BJ (cell line): Measurements from ENCODE around the gene PTX4. TPM values are rescaled to one million over a fixed set of nuclear protein-coding genes. Genes with fewer than 3 reads are reported as not detected.

Source experiments
- CTCF ChIA-PET: fragments of 350-600 bp; formaldehyde crosslinking; extraction: SDS; loops from one replicate; lab custom pipeline; 2021; ENCODE audit warnings: antibody characterized with exemption, inconsistent platforms; lab: Yijun Ruan, JAX
- POLR2A ChIA-PET: fragments of 300-600 bp; sonication (Branson Sonifier 250); formaldehyde crosslinking; extraction: SDS; loops from one replicate; lab custom pipeline; 2021; ENCODE audit warnings: antibody characterized with exemption; lab: Charles Lee
- DNase-seq: peaks from one replicate; pipeline ENCODE4 v3.0.0-alpha.2; 2011; ENCODE audit warnings: low read depth
- H3K27me3 ChIP-seq: 2 replicates; pipeline ENCODE4 v1.6.0; 2011; ENCODE audit warnings: low read length; ENCODE audit not compliant: control insufficient read depth, insufficient read depth
- H3K36me3 ChIP-seq: 2 replicates; pipeline ENCODE4 v1.5.1; 2011; ENCODE audit warnings: low read length; ENCODE audit not compliant: control insufficient read depth, insufficient read depth
- H3K4me3 ChIP-seq: 2 replicates; pipeline ENCODE4 v1.5.1; 2011; ENCODE audit warnings: low read depth, mild to moderate bottlenecking, control low read depth, low read length
- polyA plus RNA-seq: library from polyadenylated mRNA; depleted of rRNA; stranded (reverse); fragments of >200 nt; gene quantifications from 2 replicates; pipeline ENCODE4 v1.2.3, GENCODE V29; 2011
- TF ChIP-seq, protein P1 (sequence below): IDR thresholded peaks from 2 replicates; pipeline ENCODE4 v1.5.1; 2011; ENCODE audit warnings: low read depth, mild to moderate bottlenecking, control low read depth, inconsistent platforms, low read length, moderate library complexity; ENCODE audit not compliant: insufficient read depth

Gene PTX4
- polyA plus RNA-seq, 1 experiment, result not detected

DNA sequence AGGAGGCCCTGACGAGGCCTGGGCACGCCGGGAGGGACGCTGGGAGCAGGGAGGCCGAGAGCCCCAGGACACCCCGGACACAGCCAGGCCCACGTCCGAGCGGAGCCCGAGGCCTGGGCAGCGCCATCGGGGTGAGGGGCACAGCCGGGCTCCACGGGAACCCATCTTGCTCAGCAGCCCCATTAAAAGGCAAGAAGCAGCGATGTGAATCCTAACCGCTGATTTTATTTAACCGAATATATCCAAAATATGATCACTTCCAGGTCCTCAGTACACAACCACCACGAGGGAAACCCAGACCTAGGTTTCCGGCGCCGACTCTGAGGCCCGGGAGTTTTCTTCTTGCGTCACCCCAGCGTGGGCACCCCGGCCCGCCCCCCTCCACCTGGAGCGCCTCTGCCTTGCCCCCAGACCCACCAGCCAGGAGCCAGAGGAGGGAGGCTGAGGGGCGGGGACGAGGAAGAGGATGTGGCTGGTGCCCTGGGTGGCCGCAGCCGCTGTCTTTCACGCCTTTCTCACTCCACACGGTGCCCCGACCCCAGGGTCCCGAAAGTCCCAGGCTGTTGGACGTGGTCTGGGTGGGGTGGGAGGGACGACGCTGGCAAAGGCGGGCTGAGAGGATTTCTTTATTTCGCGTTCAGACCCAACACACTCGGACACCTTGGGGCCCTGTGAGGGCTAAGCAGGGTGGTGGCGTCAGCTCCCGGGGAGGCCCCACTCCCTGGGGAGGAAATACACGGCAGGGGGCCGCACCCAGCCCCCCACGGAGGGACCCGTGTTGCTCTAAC, 43.8 kb downstream of the PTX4 start:
- CTCF ChIA-PET, result no interaction called here

DNA sequence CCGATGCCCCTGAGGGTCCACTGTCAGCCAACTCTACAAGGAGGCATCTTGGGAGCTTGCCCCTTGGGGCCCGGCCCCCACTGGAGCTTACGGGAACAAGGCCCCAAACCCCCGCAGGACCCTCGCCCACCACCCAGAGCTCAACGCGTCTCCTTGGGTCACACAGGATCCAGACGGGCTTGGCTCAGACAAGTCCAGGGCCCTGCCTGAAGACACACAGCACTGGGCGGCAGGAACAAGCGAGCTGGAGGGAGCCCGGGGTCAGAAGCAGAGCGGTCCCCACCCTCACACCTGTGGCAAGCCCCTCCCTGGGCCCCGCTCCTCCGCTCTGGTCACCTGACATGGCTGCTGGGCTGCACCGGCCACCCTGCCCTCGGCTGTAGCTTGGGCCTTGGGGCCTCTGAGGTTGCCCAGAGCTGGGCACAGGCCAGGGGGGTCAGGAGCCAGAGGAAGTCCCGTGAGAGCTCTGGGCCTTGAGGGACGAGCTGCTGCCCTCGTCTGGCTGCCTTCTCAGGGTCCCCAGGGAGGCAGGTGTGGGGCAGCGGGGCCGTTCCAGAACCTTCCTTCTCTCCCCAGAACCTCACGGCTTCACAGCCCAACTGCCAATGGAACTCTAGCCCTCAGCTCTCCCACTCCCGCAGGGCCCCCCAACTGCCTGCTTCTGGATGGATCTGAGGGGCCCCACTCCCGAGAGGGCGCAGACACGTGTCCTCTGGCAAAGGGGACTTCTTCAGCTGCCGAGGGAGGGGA, 44.6 kb downstream of the PTX4 start, which contains the start of gene CCDC154:
CCDC154 (minus strand) TSS at position 577 of the 750 bp plus-strand sequence; CDS start at position 343, 234 bp downstream.
- DNase-seq, result no peak
- Histone ChIP-seq H3K27me3 (no peaks in the 10 kb centered on the region), H3K4me3 (no peak within 1 kb of the TSS), H3K36me3 (peaks cover 11% of the 10 kb centered on the region)
- TF ChIP-seq, protein P1, sequence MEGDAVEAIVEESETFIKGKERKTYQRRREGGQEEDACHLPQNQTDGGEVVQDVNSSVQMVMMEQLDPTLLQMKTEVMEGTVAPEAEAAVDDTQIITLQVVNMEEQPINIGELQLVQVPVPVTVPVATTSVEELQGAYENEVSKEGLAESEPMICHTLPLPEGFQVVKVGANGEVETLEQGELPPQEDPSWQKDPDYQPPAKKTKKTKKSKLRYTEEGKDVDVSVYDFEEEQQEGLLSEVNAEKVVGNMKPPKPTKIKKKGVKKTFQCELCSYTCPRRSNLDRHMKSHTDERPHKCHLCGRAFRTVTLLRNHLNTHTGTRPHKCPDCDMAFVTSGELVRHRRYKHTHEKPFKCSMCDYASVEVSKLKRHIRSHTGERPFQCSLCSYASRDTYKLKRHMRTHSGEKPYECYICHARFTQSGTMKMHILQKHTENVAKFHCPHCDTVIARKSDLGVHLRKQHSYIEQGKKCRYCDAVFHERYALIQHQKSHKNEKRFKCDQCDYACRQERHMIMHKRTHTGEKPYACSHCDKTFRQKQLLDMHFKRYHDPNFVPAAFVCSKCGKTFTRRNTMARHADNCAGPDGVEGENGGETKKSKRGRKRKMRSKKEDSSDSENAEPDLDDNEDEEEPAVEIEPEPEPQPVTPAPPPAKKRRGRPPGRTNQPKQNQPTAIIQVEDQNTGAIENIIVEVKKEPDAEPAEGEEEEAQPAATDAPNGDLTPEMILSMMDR, result no peak
- POLR2A ChIA-PET, result no interaction called here
- CTCF ChIA-PET, result interaction anchor here (1.5 kb wide), 1 partner anchor 15 kb away, joined by 6 read pairs; no protein-coding TSS in a partner anchor

More for the DNA sequence above, 43.8 kb downstream of the PTX4 start:
- POLR2A ChIA-PET, result no interaction called here
- no peaks in the 10 kb centered on the region for H3K27me3 ChIP-seq
- H3K4me3 ChIP-seq, result no peak overlapping the region
- no peak for DNase-seq
- TF ChIP-seq, protein P1, result no peak
- H3K36me3 ChIP-seq, result peaks cover 15% of the 10 kb centered on the region

DNA sequence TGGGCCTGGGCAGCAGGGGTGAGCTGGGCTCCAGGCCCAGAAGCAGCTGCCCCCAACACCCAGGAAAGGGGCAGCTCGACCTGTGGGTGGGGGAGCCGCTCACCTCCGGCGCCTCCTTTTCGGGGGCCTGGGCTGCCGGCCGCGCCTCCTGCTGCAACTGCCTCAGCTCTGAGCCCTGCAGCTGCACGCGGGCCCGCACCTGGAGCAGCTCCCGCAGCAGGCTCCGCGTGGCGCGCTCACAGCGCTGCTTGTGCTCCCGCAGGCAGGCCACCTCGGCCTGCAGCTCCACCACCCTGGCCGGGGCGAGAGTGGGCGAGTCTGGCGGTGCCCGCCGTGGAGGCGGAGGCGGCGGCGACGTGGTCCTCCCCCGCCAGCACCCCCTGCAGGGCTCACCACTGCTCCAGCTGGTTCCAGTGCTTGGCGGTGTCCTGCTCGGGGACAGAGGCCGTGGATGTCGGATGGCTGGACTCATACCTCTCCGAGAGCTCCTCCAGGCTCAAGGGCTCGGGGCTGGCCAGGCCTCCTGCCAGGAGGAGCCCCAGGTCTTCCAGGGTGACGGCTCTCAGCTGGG, 45.3 kb downstream of the PTX4 start:
- POLR2A ChIA-PET, result no interaction called here
- TF ChIP-seq, protein P1, result no peak
- DNase-seq, result no peak
- H3K4me3 ChIP-seq, result no peak overlapping the region
- no peaks in the 10 kb centered on the region for H3K27me3 ChIP-seq
- CTCF ChIA-PET, result interaction anchor here (1.5 kb wide), 1 partner anchor 15 kb away, joined by 6 read pairs; no protein-coding TSS in a partner anchor
- peaks cover 10% of the 10 kb centered on the region for H3K36me3 ChIP-seq

DNA sequence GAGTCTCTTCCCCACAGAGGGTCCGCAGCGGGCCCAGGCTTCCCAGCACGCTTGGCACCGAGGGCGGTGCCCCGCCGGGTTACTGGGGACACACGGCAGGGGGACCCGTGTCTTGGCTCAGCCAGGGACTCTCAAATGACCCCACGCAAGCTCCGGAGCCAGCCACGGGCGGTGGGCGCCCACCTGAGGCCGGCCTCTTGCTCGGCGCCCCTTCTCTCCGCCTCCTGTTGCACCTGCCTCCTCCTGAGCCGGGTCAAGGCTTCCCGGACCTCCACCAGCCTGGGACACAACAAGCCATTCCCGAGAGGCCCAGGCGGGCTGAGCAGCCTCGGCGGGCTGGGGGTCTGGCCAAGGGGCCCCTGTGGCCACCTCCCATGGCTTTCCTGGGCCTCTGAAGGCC, 46.0 kb downstream of the PTX4 start:
- H3K27me3 ChIP-seq, result no peaks in the 10 kb centered on the region
- H3K36me3 ChIP-seq, result peaks cover 5% of the 10 kb centered on the region
- ChIA-PET POLR2A (no interaction called here), CTCF (interaction anchor here (1.5 kb wide), 1 partner anchor 14 kb away, joined by 6 read pairs; no protein-coding TSS in a partner anchor)
- H3K4me3 ChIP-seq, result no peak overlapping the region
- TF ChIP-seq, protein P1, result no peak
- no peak for DNase-seq
